Loucy (cell line): Measurements from ENCODE around the gene CCDC70.

ENCODE experiments used
- CTCF ChIP-seq: fragments of 200-600 bp; sonication (generic); conservative IDR thresholded peaks from 2 replicates; pipeline ENCODE4 v1.5.1; 2014; ENCODE audit warnings: mild to moderate bottlenecking, antibody characterized with exemption, low read length
- EZH2phosphoT487 ChIP-seq: fragments of 200-600 bp; IDR thresholded peaks from 2 replicates; pipeline ENCODE4 v1.6.1; 2018; ENCODE audit warnings: antibody characterized with exemption, mild to moderate bottlenecking, moderate library complexity, borderline replicate concordance

GRCh38 chr13:51816604-51817249 is 45.0 kb upstream of the CCDC70 start:
- TF ChIP-seq CTCF (no peak), EZH2phosphoT487 (no peak)
